CD1c-positive myeloid dendritic cell (primary cell): ENCODE measurements around the gene C10orf62.
"Not testable (repeated sequence)": the region's sequence is repeated elsewhere in the genome, so short reads cannot be mapped to it uniquely, and the experiment has no call there.

ENCODE experiments used
- DNase-seq: peaks from one replicate; pipeline ENCODE4 v3.0.0-alpha.2; 2016; ENCODE audit errors: extremely low spot score

C10orf62 gene

DNA sequence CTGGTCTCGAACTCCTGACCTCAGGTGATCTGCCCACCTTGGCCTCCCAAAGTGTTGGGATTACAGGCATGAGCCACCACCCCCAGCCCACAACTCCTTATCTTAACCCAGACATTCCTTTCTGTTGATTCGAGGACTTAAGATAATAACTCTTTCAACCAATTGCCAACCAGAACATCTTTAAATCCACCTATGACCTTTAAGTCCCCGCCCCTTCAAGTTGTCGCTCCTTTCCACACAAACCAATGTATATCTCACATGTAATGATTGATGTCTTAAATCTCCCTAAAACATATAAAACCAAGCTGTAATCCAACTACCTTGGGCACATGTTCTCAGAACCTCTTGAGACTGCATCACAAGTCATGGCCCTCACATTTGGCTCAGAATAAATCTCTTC, 24.7 kb upstream of the C10orf62 start:
- no peak for DNase-seq

DNA sequence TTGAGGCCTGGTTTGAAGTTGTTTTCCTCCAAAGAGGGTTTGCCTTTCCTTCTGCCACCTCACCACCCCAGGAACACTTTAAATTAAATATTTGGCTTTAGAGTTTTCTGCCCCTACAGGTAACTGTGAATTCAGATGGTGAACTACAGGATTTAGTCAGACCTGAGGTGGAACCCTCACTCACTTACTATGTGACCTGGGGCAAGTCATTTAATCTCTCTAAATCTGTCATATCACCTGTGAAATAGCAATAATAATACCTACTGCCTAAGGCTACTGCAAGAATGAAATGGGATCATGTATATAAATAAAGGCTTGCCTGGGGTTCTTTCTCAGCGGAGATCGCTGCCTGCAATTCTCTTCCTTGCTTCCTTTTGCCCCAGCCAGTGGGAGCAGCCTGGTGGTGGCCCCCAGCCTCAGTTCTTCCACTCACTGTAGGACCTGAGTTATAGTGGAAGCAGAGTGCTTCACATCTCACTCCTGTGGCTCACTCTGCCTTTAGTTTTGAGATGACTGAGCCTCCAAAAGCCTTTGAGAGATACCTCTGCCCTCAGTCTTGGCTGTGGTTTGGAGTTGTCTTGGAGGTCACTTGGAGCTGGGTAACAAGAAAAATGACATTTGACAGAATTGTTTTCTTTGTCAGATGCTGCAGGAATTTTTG, 23.1 kb upstream of the C10orf62 start:
- no peak for DNase-seq

DNA sequence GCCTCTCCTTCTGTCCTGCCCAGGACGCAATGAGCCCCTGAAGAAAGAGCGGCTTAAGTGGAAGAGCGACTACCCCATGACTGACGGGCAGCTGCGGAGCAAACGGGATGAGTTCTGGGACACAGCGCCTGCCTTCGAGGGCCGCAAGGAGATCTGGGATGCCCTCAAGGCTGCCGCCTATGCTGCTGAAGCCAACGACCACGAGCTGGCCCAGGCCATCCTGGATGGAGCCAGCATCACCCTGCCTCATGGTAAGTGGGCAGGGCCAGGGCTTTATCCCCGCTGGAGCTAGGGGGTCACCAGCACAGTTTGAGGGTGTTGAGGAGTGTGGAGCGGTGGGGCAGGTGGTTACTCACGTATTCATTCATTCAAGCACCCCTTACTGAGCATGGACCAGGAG, 21.6 kb upstream of the C10orf62 start:
- no peak for DNase-seq

DNA sequence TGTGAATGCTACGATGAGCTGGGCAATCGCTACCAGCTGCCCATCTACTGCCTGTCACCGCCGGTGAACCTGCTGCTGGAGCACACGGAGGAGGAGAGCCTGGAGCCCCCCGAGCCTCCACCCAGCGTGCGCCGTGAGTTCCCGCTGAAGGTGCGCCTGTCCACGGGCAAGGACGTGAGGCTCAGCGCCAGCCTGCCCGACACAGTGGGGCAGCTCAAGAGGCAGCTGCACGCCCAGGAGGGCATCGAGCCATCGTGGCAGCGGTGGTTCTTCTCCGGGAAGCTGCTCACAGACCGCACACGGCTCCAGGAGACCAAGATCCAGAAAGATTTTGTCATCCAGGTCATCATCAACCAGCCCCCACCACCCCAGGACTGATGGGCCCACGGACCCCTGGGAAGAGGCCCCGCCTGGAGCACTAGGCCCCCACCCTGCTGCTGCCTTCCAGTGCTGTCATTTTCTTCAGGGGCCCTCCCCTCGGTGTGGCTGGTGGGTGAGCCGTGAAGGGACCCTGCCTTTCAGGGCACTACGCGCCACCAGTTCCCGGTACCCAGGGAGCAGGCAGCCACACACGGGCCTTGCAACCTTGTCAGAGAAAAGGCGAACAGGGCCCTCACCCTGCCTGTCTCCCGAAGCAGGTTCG, 19.3 kb upstream of the C10orf62 start:
- no peak for DNase-seq

DNA sequence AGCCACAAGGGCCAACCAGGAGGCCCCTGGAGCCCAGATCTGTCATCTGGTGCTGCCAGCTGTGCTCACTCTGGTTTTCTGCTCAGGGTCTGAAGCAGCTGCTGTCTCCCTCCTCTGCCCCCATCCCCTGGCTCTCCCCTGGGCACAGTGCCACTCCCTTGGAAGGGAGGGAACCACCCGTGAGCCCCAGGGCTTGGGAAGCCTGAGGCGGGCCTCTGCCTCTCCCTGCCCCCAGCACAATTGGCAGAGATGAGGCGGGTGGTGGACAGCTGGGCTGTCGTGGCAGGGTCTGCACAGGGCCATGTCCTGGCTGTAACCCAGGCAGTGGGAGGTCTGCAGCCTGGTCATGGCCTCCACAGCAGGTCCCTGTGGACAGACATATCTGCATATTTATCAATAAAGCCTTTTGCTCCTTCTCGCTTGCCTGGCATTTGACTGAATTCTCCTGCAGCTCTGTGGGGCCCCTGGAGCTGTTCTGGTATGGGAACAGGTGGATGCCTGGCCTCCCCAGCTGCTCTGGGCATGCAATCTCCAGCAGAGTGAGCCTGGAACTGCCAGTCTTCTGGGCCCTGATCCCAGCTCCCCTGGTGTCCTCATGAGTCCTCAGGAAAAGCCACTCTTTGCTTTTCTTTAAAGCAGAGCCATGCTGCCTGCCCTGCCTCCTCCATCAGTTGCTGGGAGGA, 18.6 kb upstream of the C10orf62 start:
- DNase-seq = no peak

DNA sequence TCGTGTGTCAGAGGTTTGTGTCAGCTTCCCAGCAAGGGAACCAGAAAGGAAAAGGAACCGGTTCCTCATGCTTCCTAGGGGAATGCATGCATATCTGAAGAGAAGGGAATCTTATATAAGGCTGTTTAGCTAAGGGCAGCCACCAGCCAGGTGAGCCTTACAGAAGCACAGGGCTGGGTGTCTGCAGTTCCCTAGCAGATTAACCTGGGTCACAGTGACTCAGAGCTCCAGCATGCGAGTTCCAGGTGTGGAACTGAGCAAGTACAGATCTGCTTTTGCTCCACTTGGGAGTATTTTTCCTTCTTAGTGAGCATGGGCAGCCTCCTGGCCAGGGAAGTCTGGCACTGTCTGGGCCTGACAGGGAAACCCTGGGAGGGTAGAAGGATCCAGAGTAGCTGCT, 17.9 kb upstream of the C10orf62 start:
- no peak for DNase-seq

DNA sequence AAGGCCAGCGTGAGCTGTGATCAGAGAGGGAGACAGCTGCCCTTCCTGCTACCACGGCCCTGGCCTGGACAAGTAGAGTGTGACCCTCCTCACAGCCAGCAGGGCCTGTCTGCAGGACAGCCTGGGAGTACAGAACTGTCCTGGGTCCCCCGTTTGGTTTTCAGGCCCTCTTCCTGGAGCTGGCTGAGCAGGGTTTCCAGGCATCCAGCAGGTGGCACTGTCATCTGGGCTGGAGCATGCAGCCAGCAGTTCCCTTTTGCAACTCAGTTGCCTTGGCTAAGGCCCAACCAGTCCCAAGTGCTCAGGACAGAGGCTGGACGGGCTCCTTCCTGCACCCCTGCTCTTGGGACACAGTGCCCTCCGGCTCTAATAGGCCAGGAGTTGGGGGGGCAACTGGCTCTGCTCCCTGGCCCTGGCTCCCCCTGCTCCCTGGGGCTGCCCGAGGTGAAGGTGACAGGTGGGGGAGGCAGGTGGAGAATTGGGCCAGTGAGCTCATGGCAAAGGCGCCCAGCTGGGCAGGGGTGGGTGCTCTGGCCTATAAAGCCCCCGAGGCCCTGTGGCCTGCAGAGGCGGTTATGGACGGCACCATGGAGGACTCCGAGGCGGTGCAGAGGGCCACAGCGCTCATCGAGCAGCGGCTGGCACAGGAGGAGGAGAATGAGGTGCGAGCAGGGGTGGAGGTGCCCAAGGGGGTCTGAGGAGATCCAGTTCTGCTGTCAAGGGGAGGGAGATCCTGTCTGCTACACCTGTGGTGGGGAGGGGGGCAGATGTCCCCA, 17.1 kb upstream of the C10orf62 start, which contains the start of gene ANKRD2:
TSS of gene ANKRD2 (plus strand) at position 566 of the 776 bp plus-strand sequence. CDS start at position 576, 10 bp downstream.
- peak; percentile 79 for DNase-seq

DNA sequence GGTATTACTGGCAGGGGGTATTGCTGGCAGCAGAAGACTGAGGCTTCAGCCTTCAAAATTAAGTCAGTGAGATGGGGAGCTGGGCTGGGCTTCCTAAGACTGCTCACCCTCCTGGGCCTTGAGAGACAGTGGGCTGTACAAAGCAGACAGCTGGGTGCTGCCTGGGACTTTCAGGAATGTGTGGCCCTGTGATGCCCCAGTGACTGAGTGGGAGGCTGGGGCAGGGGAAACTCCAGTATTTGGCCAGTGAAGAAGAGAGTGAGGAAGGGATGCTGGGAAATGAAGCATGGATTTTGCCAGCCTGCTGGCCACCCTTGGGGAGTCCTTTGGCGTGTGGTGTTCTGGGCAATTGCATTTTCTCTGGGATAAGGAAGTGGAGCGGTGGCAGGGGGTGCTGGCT, 16.5 kb upstream of the C10orf62 start:
- DNase-seq = no peak

DNA sequence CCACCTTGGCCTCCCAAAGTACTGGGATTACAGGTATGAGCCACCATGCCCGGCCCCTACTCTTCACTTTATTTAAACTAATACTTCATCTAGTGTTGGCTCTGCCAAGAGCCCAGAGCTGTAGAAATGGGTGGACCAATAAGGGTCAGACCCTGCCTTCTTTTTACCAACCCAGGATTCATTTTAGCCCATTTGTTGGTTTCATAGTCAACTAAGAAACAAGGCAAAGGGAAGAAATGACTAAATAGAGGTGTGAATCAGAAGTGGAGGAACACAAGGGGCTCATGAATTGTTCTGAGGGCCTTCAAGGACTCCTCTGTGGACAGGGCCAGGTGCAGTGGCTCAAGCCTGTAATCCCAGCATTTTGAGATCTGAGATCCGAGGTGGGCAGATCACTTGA, 15.8 kb upstream of the C10orf62 start:
- DNase-seq = no peak

DNA sequence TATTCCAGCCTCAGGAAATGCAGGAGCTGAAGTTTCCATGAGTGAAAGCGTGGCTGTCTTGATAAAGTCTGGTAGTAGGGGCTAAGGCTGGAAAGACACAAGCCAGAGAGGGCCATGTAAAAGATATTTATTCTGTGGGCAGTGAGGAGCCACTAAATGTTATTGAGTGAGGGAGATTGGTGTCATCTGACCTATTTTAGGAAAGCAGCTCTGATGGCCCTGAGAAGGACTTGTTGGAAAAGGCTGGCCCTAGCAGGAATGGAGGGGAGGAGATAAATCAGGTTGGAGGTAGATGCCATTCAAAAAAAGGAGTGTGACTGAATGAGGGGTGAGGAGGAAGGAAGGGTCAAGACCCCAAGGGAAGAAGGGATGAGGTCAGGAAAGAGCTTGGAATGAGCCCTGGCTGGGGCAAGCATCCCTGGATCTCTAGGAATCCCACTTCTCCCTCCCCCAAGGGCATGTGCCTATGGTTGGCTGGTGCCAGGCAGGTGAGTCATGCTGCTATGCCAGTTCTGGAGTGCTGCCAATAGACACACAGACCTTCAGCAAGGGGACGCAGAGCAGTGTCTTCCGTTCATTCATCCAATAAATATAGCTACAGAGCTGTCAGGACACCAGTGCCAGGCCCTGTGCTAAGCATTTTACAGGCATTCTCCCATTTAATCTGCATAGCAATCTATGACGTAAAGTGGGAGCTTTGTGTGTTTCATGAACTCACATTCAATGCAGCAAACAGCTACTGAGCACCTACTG, 15.0 kb upstream of the C10orf62 start:
- no peak for DNase-seq

DNA sequence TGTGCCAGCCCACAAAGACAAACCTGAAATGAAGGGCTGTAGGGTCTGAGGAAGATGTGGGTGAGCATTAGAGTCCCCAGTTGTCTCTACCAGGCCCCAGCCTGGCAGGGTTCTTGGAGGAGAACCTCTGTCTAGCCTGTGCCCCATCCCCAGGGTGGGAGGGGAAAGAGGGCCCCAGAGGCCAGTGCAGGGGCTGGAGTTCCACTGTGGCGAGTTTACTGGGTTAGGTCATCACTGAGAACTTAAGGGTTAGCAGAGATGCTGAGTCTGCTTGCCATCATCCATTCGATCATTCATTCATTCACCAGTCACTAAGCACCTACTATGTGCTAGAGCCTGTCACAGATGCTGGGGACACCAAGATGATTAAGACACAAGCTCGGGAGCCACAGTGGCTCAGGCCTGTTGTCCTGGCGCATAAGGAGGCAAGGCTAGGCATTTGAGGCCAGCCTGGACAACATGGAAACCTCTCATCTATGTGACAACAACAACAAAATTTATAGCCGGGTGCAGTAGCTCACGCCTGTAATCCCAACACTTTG, 14.3 kb upstream of the C10orf62 start:
- no peak for DNase-seq

DNA sequence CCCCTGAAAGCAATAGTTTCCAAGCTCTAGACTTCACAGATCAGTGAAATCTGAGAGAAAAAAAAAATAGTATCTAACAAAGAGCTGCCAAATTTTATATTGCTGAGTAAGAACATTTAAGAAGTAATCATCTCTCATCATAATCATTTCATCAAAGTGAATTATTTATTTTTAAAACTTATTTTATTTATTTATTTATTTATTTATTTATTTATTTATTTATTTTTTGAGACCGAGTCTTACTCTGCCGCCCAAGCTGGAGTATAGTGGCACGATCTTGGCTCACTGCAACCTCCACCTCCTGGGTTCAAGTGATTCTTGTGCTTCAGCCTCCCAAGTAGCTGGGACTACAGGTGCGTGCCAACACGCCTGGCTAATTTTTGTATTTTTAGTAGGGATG, 13.0 kb upstream of the C10orf62 start:
- not testable (repeated sequence) for DNase-seq

DNA sequence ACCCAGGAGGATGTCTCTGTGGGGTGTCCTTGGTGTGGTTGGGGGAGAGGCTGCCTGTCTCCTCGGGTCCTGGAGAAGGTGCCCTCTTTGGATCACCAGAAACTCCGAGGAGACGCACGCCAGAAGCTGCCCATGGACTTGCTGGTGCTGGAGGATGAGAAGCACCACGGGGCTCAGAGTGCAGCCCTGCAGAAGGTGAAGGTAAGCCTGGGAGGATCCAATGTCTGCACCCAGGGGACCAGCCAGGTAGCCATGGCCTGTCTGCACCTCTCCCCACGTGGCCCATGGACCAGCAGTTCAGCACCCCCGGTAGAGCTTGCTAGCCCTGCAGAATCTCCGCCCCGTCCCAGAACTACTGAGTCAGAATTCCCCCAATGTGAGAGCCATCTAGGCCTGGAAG, 11.8 kb upstream of the C10orf62 start:
- DNase-seq = no peak

DNA sequence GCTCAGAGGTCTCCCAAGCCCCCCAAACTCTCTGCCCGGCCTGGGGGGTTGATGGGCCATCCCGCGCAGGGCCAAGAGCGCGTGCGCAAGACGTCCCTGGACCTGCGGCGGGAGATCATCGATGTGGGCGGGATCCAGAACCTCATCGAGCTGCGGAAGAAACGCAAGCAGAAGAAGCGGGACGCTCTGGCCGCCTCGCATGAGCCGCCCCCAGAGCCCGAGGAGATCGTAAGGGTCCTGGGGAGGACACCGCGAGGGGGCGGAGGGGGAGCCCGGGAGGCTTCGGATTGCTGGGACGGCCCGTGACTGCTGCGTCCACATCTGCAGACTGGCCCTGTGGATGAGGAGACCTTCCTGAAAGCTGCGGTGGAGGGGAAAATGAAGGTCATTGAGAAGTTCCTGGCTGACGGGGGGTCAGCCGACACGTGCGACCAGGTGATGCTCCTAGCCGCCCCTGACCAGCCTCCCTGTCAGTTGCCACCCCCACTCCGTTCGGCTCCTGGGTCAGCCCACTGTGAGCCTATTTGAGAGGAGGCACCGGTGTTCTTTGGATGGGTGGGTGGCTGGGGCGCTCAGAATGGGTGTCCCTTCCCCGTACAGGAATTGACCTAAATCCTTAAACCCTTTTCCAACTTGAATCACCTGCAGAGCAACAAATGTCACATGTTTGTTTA, 11.2 kb upstream of the C10orf62 start:
- DNase-seq = no peak

DNA sequence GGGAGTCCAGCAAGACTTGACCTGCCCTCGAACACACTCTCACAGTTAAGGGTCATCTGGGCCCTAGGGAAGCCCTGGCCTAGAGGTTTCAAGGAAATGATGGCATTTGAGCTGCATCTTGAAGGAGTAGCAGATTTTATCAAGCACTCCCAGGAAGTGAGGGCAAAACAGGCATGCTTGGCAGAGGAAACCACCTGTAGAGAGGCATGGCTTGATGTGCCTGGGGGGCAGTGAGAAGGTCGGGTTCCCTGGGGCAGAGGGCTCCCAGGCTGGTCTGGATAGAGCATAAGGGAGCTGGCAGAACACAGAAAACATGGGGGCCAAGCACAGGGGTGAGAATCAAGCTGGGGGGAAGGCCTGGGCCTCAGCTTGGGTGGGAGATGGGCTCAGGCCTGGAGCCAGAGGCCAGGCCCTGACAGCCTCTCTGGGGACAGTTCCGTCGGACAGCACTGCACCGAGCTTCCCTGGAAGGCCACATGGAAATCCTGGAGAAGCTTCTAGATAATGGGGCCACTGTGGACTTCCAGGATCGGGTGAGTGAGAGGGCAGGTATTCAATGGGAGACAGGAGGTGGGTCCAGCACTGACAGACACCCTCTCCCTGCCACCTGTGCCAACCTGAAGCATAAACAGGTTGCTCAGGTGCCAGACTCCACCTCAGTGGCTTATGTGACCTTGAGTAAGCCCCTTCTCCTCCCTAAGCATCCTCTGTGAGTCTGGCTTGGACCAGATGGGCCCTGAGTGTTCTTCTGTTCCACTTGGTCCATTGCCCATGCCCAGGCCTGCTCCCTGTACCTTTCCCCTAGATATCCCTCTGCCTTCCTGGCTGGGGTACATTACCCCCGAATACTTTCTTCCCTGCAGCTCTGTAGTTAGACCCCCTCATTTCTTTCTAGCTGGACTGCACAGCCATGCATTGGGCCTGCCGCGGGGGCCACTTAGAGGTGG, 8.8 kb upstream of the C10orf62 start:
- no peak for DNase-seq

DNA sequence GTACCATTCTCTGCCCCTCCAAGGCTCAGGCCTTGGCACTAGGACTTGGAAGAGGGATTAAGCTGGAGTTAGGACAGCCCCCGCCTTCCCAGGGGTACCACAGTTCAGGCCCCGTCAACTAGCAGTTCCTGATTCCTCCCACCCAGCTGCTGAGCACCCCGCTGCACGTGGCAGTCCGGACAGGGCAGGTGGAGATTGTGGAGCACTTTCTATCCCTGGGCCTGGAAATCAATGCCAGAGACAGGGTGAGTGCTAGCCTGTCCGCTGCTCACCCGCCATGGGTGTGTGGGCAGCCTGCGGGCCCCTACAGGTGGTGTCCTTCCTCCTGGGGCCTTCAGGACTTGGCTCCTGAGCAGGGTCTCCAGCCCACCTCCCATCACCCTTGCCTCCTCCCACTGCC, 7.4 kb upstream of the C10orf62 start:
- DNase-seq = no peak

DNA sequence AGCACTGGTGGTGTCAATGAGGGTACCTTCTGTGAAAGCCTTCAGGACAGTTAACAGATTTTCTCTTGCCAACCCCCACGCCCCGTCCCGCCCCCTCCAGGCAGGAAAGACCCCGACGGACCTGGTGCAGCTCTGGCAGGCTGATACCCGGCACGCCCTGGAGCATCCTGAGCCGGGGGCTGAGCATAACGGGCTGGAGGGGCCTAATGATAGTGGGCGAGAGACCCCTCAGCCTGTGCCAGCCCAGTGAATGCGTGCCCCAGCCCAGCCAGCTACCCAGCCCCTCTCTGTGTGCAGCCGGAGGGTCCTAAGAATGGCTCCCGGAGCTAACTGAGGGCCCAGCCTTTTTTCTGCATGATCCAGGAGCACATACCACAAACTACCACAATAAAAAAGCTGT, 6.0 kb upstream of the C10orf62 start:
- no peak for DNase-seq

DNA sequence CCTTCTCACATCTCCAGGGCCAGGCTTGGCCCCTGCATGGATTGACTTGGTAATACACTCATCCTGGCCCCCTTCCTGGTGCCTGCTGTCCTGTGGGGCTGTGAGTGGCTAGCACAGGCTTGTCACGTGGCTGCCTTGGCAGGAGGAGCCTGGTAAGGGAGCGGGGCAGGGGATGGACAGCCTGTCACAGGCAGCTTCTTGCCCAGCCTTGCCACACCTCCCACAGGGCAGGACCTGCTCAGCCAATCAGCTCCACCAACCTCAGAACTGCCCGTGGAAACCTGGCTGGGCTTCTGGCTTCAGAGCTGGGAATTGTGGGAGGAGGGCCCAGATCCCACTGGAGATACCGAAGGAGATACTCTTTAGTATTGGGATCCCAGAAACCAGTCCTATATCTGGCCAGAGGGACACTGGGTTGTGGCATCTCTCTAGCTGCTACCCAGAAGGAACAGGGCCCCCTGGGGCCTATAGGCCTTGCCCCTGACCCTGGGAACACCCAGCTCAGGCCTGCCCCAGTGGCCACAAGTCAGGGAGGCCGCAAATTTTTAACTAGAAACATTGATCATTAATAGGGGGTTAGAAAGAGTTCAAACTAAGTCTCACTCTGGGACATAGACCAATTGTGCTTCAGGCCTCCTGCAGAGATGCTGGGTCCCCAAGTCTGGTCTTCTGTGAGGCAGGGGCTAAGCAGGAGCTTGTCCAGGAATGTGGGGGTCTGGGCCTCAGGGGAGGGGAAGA, 5.3 kb upstream of the C10orf62 start, which contains the start of gene HOGA1:
TSS of gene HOGA1 (plus strand) at position 330 of the 738 bp plus-strand sequence. CDS start at position 645, 315 bp downstream.
- DNase-seq = no peak
